LNCaP clone FGC (cell line): Measurements from ENCODE around the gene GRAP2.
"Not testable (repeated sequence)": the region's sequence is repeated elsewhere in the genome, so short reads cannot be mapped to it uniquely, and the experiment has no call there.

Experiments
- DNase-seq: peaks from one replicate; pipeline ENCODE4 v3.0.0-alpha.2; 2011; ENCODE audit warnings: low read depth
- H3K4me3 ChIP-seq: 2 replicates; pipeline ENCODE4 v1.5.1; 2011; ENCODE audit warnings: mild to moderate bottlenecking, low read depth, low read length, control low read depth
- TF ChIP-seq, protein P1 (sequence below): IDR thresholded peaks from 2 replicates; pipeline ENCODE4 v1.5.1; 2012; ENCODE audit warnings: mild to moderate bottlenecking; ENCODE audit not compliant: control insufficient read depth, insufficient read depth; ENCODE audit errors: extremely low read depth

The GRAP2 gene

DNA sequence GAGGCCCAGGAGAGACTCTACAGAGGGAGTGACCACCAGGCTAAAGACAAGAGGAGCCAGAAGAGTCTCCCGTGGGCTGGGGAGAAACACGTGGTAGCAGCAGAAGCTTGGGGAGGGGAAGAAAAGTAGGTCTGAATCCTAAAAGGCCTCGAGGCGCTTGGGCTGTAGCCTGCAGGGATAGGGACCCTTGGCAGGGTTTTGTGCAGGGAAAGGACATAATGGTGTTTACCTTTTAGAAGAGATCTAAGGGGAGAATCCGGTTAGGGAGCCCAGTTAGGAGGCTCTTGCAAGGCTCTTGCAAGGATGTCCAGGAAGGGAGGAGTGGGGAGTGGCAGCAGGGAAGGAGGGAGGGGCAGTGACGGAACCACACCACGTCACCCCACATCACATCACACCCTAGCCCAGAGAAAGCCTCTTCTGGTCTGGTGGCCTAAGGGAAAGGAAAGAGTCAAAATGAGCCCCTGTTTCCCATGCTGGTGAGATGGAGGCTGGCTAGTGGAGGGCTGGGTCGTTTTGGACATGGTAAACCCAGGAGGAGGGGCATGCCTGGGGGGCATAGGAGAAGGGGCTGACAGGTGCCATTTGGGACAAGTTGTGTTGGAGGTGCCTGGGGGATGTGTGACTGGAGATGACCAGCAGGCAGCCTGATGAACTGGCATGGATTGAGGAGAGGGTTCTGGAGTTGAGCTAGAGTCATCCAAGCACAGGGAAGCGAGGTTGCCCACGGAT lies 87.7 kb downstream of the GRAP2 start:
- TF ChIP-seq, protein P1, sequence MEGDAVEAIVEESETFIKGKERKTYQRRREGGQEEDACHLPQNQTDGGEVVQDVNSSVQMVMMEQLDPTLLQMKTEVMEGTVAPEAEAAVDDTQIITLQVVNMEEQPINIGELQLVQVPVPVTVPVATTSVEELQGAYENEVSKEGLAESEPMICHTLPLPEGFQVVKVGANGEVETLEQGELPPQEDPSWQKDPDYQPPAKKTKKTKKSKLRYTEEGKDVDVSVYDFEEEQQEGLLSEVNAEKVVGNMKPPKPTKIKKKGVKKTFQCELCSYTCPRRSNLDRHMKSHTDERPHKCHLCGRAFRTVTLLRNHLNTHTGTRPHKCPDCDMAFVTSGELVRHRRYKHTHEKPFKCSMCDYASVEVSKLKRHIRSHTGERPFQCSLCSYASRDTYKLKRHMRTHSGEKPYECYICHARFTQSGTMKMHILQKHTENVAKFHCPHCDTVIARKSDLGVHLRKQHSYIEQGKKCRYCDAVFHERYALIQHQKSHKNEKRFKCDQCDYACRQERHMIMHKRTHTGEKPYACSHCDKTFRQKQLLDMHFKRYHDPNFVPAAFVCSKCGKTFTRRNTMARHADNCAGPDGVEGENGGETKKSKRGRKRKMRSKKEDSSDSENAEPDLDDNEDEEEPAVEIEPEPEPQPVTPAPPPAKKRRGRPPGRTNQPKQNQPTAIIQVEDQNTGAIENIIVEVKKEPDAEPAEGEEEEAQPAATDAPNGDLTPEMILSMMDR, result no peak

DNA sequence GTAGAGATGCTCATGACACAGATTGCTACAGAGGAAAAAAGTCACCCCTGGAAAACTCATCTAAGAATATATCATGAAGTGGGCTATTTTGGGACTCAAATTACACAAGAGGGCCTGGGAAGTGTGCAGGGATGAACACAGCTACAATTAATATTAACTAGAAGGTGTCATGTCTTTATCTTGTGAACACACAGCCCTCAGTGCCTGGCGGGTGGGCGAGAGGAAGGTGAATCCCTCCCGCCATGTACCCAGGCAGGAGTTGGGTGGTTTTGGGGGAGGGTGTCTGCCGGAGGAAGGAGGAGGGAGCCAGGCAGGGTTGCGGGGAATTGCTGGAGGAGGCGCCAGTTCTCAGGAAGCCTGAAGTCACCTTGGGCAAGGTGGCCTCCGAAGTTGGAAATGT lies 88.7 kb downstream of the GRAP2 start:
- TF ChIP-seq, protein P1, result no peak
- no peak for DNase-seq
- no peak overlapping the region for H3K4me3 ChIP-seq

More for the DNA sequence above, 87.7 kb downstream of the GRAP2 start:
- DNase-seq, result no peak
- H3K4me3 ChIP-seq, result no peak overlapping the region

DNA sequence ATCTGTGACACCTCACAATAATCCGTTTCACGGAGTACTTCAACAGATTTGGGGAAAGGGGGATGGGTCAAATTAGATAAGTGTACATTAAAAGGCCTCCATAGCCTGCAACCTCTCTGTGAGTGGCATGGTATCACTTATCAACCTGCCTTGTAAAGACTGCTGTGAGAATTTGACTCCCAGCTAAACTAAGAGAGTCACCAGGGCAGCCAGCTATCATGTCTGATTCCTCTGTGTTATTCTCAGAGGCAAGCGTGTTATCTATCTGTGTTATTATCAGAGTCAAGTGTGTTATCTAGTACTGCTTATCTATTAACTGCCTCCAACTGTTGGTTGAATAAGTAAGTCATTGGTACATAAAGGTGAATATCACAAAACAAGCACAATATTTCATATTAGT lies 89.8 kb downstream of the GRAP2 start:
- TF ChIP-seq, protein P1, result no peak
- no peak overlapping the region for H3K4me3 ChIP-seq
- DNase-seq, result no peak

DNA sequence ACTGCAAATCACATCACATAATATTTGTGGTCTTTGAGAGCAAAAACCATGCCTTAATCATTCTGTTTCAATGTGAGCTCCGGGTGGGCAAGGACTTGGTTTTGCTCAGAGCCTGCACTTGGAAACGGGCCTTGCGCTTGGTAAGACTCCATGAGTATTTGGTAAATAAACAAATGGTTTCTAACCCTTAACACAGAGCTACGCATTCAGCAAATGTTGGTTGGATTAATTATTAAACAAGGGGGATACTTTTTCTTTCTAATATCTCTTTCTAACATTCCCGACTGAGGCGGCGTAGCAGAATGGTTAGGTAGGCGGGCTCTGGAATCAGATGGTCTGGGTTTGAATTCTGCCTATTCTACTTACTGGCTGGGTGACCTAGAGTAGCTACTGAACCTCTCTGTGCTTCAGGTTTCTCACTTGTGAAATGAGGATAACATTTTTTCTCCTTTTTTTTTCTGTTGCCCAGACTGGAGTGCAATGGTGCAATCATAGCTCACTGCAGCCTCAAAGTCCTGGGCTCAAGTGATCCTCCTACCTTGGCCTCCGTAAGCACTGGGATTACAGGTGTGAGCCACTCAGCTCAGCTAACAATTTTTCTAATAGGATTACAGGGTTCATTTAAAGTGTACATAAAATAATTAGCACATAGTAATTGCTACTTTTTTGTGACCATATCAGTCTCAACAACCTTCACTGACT lies 90.4 kb downstream of the GRAP2 start:
- DNase-seq, result no peak

DNA sequence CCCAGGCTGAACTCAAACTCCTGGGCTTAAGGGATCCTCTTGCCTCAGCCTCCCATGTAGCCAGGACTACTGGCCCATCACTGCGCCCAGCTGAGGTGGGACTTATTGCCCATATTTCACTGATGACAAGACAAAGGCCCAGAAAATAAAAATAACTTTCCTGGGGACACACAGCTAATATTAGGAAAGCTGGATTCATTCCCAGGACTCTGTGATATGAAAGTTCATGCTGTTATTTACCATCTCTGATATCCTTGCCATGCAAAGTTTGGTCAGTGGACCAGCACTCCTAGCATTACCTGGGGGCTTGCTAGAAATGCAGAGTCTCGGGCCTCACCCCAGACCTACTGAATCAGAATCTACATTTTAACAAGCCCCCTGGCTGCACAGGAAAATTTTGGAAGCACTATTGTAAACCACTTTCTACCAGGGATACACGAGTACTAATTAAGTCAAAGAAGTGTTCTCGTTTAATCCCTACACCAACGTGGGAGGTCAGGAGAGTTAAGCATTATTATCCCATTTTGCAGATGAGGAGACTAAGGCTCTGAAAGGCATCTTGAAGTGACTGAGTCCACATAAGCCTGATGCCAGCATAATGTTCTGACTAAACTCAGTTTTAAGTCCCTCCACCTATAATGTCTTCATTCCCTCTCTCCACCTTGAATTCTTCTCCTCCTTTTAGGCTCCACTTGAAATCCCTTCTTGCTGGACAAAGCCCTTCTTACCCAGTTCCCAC lies 91.4 kb downstream of the GRAP2 start:
- H3K4me3 ChIP-seq, result no peak overlapping the region
- TF ChIP-seq, protein P1, result no peak
- DNase-seq, result no peak

More for the DNA sequence above, 90.4 kb downstream of the GRAP2 start:
- TF ChIP-seq, protein P1, result no peak
- H3K4me3 ChIP-seq, result no peak overlapping the region

DNA sequence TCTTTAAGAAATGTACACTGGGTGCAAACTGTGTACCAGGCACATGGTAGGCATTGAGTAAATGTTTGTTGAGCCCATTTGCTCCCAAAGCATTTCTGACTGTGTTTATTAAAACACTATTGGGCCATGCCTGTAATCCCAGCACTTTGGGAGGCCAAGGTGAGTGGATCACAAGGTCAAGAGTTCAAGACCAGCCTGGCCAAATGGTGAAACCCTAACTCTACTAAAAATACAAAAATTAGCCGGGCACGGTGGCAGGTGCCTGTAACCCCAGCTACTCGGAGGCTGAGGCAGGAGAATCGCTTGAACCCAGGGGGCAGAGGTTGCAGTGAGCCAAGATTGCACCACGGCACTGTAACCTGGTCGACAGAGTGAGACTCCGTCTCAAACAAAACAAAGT lies 92.0 kb downstream of the GRAP2 start:
- H3K4me3 ChIP-seq, DNase-seq: not testable (repeated sequence)

DNA sequence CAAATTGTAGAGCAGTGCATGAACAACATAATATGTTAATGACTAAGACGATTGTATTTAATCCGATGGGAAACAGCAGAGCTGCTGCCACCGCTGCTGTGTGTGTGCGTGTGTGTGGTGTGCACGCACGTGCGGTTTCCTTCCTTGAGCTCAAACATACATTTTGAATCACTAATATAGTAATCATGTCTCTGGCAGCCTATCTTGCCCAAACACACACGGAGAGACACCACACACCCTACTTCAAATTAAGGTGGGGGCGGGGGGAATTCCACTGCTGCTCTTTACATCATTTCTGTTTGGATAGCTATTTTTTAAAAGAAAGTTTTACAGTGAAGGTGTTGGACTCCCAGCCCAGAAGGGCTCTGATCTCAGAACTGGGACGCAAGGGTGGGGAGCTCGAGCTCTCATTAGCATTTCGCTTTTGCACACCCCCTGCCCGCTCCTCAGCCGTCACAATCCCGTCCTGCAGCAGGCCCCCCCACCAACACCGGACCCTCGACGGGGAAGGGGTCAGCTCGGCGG lies 93.2 kb downstream of the GRAP2 start:
- no peak for DNase-seq
- TF ChIP-seq, protein P1, result no peak
- H3K4me3 ChIP-seq, result peak overlapping the region; percentile 44
